A172 (cell line): ENCODE results near the gene NTRK1. TPM values are rescaled to one million over a fixed set of nuclear protein-coding genes. Genes with fewer than 3 reads are reported as not detected.
A peak's percentile ranks its signal among the peaks of the same experiment; 100 is the strongest.

Source experiments
- DNase-seq: peaks from one replicate; pipeline ENCODE4 v3.0.0-alpha.2; 2015; ENCODE audit warnings: low spot score
- total RNA-seq: library from RNA; depleted of rRNA; stranded (reverse); fragments of >200 nt; shearing (Covaris generic); gene quantifications from 2 replicates; pipeline ENCODE4 v1.2.3, GENCODE V29; 2014

NTRK1 gene
- total RNA-seq, 1 experiment from 2014 or later: 0.16 TPM

DNA sequence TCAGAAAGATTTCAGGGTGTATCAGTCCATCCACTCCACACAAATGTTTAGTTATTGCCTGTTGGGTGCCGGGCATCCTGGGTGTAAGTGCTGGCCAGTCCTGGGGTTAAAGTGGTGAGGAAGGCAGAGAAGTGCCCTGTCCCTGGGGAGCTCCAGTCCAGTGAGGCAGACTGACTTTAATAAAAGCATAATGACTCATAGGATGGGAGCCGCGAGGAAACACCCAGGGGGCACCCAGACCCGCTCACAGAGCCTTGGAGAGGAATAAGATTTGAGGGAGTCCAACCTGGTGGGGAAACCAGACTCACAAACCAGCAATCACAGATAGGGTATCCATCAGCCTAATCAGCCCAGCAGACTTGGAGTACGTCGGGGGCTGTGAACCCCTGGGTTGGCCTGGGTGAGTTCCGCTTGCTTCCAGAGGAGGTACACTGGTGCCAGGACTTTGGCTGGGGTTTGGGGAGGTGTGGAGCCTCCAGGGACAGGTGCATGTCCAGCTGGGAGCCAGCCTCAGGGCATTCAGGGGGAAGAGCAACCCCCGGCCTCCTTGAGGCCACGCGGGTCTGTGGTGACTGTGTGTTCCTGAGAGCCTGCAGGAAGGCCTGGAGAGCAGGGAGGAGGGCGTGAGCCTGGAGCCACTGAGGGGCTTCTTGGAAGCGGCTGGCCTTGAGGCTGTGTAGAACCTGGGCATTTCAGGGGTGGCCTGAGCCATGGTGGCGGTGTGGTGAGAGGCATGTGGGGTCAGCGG lies 36.6 kb downstream of the NTRK1 start:
- peak; percentile 93 for DNase-seq

DNA sequence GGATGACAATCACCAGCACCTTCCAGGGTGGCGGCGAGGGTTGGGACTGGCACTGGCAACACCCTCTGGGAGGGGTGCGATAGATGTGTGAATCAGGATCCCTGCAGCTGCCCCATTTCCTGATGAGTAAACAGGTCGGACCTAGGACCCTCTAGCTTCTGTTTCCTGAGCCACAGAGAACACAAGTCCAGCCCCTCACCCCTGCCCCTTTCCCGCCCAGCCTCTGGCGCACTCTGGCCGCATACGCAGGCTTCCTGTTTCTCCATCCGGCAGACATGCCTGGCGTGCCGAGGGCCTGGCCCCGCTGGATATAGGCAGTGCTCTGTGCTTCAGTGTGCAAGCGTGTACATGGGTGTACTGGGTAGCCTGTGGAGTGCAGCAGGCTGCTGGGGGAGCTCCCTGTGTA lies 37.5 kb downstream of the NTRK1 start:
- peak; percentile 89 for DNase-seq

DNA sequence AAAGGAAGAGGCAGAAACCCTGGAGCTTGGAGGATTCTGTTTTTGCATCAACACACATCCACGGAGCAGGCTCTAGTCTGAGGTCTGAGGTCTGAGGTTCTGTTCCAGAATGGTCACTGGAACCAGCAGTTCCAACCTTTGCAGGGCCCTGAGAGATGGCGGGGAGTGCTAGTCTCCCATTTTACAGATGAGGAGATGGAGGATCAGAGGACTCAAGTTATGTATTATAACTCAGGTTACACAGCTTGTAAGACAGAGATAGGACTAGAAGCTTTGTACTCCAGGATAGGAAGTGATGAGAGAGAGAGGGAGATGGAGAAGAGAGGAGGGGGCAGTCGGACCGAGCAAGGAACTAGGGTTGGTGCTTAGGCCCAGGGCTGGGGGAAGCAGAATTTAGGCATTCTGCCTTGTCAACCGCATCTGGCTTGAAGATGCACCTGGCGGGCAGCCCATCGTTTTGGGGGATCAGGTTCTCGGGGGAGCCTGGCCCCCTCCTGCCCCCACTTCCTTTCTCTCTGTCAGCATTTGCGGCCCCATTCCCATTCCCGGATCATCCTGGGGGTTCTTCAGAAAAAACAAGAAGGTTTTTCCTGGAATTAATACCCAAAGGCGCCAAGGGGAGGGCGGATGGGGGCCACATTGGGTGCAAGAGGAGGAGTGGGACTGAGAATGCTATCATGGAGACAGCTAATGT lies 38.5 kb downstream of the NTRK1 start:
- no peak for DNase-seq

DNA sequence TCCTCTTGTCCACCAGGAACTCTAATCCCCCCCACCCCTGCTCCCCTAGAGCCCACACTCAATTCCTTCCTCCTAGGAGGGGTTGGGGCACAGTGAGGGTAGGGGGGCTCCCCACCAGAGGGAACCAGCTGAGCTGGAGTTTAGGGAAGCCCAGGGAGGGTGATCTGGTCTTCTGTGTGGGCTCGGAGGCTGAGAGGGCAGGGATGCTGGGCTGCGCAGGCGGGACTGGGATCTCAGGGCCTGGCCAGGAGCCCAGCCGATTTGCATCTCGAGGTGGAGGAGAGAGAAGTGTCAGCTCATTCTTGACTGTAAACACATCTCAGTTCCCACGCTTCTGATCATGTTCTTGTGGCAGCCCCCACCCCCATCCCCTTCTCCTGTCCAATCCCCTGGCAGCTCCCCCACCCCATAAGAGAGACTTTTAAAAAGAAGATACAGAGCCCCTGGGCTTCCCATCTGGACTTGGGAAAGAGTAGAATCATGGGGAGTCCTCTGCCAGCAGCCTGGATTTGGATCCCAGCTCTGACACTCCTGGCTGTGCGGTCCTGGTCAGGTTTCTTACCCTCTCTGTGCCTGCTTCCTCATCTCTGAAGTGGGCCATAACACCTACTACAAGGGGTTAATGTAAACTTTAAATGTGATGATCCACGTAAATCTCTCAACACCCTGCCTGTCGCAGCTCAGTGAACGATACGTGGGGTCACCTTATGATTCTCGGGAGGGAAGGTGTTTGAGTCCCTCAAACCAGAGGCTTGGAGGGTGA lies 39.5 kb downstream of the NTRK1 start:
- DNase-seq: no peak

DNA sequence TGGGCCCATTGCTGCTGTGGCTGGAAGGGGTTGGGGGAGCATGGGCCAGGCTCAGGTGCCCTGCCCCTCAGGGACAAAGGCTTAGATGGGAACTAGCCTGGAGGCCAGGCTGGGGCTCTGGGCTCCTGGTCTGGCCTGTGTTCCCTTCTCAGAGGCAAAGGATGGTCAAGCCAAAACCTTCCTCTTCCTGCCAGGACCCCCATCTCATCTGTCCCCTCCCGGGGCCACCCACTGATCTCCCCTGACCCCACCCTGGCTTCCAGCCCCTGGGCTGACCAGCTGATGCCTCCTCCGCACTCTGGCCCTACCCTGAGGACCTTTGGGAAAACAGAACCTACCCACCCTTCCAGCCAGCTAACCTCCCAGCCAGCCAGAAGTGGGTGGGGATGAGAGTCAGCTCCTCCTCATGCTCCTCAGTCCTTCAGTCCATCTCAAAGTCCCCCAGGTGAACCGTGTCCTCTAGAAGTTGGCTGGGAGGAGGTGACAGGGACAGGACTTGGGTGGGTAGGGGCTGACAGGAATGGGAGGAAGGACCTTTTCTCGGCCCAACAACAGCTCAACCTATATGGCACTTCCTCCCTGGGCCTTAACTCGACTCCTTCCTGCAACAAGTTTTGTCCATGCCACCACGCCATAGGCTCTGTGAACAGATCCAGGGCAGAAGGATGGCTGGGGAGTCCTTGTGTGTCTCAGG lies 40.4 kb downstream of the NTRK1 start:
- DNase-seq: no peak

DNA sequence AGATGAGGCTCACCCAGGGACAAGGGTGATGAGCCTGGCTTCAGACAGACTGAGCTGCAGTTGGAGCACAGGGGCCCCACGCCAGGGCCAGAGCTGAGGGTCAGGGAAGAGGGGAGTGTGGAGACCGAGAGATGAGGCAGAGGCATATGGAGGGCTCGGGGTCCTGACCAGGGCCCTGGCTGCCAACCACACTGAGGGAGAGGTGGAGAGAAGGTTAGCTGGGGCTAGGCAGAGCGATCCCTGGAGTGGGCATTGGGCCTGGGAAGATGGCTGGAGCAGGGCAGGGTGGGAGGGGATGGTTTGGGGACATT lies 40.9 kb downstream of the NTRK1 start:
- no peak for DNase-seq

DNA sequence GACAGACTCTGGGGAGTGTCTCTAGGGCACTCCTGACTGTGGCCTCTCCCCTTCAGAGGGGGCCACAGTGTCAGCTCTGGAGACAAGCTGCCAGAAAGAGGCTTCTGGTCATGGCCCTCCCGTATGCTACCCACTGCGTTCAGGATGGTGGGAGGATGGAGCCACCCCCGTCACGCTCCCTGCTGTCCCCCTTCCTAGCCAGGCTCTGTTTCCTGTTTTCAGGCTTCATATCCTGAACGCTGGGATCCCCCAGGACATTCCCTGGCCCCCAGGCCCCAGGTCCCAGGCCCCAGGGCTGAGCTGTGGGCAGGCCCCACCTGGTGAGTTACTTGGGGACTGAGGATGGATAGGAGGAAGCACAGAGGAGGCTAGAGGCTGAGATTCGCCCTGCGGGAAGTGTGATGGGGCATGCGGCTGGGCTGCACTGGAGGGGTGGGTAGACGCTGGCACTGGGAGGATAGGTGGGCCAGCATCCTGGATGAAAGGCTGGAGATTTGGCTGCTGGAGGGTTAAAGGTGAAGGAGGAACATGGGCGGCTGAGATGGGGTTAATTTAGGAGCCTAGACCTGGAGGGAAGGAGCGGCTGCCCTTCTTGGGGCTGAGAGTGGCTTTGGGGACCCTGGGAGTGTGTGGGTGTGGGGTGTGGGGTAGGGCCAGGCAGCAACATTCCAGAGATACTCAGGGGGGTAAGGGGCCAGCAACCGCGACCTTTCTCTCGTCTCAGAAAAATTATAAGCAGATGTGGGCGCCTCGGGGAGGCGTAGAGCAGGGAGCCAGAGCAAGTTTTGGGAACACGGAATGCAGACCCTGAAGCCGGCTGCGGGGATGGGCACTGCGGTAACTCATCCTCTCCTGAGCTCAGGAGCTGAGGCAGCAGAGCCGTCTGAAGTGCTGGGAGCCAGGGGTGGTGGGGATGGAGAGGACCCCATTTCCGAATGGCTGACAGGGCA lies 41.6 kb downstream of the NTRK1 start:
- DNase-seq: no peak

DNA sequence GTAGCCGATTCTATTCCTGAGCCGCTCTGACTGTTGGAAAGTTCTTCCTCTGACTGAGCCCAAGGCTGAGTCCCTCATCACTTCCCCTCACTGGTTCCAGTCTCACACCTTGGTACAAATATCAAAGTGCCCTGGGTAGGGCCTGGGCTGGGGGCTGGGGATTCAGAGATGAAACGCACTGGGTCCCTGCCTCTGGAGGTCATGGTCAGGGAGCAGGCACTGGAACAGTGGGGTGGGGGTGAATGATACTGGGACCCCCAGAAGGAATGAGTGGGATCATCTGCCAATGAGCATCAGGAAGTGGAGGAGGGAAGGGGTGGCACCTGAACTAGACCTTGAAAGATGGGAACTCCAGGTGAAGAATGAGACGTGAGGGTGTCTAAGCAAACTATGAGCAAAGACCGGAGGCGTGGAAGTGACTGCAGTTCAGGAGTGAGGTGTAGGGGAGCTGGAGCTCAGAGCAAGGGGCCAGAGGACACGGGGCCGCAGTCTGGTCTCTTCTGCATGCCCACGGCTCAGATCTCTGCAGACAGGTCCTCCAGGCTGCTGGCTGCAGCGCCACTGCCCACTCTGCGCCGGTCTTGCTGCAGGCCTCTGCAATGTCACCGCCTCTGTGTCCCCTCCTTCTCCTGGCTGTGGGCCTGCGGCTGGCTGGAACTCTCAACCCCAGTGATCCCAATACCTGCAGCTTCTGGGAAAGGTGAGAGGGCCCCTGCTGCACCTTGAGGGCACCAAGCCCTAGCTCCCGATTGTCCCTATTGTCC lies 42.8 kb downstream of the NTRK1 start:
- no peak for DNase-seq

DNA sequence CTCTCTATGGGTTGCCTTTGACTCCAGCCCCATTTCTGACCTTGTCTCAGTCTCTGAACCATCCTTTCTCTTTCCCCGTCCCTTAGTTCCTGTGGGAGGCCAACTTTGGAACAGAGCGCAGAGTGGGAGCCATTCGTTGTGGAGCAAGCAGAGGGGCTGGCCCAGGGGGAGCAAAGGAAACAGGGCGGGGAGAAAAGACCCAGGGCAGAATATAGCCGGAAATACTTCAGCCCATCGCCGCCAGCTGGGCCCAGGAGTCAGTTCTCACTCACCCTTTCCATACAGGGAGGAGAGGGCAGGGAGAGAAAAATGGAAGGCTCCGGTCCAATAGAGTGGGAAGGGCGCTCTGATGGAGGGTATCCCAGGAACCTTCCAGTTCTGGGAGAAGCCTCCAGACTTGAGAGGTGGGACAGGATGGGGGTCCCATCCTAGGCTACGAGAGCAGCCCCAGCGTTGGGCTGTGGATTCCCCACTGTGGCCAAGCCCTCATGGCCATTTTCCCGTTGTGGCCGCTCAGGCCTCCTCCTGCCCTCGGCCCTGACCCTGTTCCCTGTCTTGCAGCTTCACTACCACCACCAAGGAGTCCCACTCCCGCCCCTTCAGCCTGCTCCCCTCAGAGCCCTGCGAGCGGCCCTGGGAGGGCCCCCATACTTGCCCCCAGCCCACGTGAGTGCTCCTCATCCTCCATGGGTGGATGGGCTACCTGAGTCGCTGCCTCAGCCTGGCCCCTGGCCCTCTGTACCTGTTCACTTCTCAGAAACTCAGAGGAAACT lies 43.7 kb downstream of the NTRK1 start:
- no peak for DNase-seq

DNA sequence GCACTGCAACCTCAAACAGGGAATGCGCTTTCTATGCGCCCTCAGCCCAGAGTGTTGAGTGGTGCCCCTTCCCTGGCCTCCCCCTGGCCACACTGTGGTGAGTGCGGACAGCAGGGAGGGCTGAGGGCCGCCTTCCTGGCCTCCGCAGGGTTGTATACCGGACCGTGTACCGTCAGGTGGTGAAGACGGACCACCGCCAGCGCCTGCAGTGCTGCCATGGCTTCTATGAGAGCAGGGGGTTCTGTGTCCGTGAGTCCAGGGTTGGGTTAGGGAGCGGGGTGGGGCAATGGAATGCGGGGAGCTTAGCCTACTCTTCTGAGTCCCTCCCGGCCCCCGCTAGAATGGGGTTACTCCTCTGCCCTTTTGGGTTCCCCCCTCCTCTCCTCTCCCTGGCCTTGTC lies 44.5 kb downstream of the NTRK1 start:
- DNase-seq: no peak

DNA sequence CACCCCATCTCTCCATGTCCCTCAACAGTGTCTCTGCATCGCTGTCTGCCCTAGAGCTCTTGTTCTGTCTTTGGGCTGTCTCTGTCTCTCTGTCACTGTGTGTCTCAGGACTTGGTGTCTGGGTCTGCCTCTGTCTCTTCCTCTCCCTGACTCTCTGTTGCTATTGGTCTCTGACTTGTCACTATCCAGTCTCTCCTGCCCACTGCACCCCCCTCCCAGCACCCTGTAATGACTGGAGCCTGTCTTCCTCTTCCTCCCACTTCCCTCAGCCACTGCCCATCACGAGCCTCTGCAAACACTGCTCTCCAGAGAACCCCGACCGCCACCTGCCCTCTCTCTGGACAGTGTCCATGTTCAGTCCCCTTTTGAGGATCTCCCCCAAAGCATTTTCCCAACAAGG lies 45.0 kb downstream of the NTRK1 start:
- DNase-seq: no peak

DNA sequence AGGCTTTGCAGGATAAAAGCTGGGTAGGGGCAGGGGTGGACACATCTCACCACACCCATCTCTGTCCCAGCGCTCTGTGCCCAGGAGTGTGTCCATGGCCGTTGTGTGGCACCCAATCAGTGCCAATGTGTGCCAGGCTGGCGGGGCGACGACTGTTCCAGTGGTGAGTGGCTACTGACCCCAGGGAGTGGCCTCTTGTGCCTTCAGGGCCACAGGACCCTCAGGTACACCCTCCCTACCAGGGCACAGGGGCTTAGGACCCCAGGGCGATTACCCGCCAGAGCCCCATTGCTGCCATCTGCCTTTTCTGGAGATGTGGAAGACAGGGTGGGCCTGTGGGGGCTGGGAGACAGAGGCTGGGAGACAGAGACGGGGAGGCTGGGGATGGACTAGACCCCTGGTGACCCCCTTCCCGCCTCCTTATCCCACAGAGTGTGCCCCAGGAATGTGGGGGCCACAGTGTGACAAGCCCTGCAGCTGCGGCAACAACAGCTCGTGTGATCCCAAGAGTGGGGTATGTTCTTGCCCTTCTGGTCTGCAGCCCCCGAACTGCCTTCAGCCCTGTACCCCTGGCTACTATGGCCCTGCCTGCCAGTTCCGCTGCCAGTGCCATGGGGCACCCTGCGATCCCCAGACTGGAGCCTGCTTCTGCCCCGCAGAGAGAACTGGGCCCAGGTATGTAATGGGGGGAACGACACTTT lies 45.7 kb downstream of the NTRK1 start:
- DNase-seq: no peak

DNA sequence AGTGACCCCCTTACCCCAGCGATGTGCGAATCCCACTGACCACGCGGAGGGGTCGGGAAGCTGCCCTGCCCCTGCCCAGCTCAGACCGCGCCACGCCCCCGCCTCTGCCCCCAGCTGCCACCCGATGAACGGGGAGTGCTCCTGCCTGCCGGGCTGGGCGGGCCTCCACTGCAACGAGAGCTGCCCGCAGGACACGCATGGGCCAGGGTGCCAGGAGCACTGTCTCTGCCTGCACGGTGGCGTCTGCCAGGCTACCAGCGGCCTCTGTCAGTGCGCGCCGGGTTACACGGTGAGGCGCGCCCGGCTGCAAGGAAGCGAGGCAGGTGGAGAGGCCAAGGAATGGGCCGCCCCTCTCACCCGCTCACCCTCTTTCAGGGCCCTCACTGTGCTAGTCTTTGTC lies 47.9 kb downstream of the NTRK1 start:
- no peak for DNase-seq

DNA sequence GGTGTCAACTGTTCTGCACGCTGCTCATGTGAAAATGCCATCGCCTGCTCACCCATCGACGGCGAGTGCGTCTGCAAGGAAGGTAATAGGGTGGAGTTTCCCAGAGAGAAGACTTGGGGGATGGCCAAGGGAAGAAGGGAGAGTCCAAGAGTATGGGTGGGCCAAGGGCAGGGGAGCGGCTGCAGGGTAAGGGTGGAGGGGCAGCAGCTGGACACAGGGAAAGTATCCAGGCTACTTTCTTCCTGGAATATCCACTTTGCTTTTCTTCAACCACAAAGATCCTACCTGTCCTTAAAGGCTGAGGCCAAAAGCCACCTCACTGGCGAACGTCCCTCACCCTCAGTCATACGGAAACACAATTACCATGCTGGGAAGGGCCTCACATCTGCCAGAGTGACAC lies 48.3 kb downstream of the NTRK1 start:
- DNase-seq: no peak

DNA sequence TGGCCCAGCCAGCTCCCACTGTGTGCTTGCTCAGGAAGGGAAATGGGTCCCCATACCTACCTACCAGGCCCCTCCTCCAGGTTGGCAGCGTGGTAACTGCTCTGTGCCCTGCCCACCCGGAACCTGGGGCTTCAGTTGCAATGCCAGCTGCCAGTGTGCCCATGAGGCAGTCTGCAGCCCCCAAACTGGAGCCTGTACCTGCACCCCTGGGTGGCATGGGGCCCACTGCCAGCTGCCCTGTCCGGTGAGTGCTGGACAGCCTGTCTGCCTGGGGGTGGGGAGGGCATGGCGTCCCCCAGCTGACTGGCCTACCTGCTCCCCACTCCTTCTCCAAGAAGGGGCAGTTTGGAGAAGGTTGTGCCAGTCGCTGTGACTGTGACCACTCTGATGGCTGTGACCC lies 49.0 kb downstream of the NTRK1 start:
- DNase-seq: no peak

DNA sequence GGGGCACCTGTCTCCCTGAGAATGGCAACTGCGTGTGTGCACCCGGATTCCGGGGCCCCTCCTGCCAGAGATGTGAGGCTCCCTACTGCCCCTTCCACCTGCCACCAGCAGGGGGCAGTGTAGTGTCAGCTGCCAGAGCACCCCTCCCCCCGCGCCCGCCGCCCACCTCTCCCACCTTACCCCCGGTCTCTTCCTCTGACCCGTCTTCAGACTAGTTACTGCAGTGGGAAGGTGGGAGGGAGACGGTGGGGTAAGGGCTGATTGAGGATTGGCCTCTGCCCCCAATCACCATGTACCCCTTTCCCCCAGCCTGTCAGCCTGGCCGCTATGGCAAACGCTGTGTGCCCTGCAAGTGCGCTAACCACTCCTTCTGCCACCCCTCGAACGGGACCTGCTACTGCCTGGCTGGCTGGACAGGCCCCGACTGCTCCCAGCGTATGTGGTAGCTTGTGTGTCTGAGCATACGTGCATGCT lies 49.7 kb downstream of the NTRK1 start:
- no peak for DNase-seq

DNA sequence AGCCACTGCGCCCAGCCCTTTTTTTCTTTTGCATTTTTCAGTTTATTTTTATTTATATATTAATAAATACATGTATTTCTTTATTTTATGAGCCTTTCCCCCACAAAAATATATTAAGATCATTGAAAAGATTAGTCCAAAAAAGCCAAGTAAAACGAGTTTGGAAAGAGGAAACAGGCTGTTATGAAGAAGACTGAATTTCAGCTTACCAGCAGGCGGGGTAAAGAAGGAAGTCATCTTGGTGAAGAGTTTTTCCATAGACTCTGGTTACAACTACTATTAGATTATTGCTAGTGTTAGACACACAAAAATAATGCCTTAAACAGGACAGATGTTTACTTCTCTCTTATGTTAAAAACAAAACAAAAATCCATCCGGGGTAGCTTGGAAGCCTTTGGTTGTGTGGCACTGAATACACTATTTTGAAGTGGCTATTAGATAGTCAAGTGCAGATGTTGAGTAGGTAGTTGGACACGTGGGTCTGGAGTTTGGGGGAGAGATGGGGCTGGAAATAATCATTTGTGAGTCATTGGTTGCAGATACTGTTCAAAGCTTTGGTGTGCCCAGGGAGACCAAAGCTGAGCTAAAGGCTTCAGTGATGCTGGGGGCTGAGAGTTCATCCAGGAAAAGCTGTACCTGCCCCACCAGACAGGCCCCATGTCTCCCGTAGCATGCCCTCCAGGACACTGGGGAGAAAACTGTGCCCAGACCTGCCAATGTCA lies 51.1 kb downstream of the NTRK1 start:
- DNase-seq: no peak

DNA sequence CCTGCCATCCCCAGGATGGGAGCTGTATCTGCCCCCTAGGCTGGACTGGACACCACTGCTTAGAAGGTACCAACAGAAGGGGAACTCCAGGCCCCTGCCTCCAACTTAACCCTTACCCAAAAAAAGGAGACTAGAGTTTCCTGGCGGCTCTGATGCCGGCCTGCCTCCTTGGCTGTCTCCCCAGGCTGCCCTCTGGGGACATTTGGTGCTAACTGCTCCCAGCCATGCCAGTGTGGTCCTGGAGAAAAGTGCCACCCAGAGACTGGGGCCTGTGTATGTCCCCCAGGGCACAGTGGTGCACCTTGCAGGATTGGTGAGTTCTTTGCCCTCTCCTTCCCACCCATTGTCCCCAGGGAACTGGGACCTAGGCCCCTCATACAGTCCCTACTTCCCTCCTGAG lies 51.6 kb downstream of the NTRK1 start:
- no peak for DNase-seq
